ENCODE results near the gene RUNX2.
"Not testable (repeated sequence)": the region's sequence is repeated elsewhere in the genome, so short reads cannot be mapped to it uniquely, and the experiment has no call there.

The RUNX2 gene

DNA sequence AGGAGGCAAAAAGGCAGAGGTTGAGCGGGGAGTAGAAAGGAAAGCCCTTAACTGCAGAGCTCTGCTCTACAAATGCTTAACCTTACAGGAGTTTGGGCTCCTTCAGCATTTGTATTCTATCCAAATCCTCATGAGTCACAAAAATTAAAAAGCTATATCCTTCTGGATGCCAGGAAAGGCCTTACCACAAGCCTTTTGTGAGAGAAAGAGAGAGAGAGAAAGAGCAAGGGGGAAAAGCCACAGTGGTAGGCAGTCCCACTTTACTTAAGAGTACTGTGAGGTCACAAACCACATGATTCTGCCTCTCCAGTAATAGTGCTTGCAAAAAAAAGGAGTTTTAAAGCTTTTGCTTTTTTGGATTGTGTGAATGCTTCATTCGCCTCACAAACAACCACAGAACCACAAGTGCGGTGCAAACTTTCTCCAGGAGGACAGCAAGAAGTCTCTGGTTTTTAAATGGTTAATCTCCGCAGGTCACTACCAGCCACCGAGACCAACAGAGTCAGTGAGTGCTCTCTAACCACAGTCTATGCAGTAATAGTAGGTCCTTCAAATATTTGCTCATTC lies at the start of gene RUNX2:
RUNX2 (plus strand) TSS at position 375 of the 567 bp plus-strand sequence. CDS start 397 bp downstream, outside the sequence.
- DNase-seq (ENCODE audit: low spot score) = no peak

DNA sequence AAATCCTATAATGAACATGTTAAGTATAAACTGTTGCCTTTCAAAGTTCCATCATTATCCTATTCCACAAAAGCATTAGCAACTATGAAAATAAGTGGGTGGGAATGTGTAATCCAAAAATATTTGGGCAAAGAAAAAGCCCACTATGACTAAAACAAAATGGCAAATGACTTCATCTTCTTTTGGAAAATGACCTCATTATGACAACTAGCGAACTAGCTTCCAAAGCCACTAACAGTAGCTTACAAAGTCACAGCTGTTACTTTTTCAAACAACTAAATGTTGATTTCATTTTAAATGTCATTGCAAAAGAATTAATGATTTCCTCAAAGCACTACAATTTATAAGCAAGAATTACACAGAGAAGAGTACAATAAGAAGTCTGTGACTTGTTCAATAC lies 49.8 kb upstream of the RUNX2 start:
- DNase-seq (ENCODE audit: low spot score) = no peak

GRCh38 chr6:45286707-45287106 lies 41.4 kb upstream of the RUNX2 start:
- not testable (repeated sequence) for DNase-seq (ENCODE audit: low spot score)

- DNase-seq (ENCODE audit: low spot score) = no peak
These were observed 38.2 kb upstream of the RUNX2 start for GRCh38 chr6:45289751-45290514.

DNA sequence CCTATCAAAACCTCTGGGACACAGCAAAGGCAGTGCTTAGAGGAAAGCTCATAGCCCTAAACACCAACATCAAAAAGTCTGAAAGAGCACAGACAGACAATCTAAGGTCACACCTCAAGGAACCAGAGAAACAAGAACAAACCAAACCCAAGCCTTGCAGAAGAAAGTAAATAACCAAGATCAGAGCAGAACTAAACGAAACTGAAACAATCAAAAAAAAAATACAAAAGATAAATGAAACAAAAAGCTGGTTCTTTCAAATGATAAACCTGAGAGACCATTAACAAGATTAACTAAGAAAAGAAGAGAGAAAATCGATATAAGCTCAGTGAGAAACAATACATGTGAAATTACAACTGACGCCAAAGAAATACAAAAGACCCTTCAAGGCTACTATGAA lies 34.8 kb upstream of the RUNX2 start:
- no peak for DNase-seq (ENCODE audit: low spot score)

DNA sequence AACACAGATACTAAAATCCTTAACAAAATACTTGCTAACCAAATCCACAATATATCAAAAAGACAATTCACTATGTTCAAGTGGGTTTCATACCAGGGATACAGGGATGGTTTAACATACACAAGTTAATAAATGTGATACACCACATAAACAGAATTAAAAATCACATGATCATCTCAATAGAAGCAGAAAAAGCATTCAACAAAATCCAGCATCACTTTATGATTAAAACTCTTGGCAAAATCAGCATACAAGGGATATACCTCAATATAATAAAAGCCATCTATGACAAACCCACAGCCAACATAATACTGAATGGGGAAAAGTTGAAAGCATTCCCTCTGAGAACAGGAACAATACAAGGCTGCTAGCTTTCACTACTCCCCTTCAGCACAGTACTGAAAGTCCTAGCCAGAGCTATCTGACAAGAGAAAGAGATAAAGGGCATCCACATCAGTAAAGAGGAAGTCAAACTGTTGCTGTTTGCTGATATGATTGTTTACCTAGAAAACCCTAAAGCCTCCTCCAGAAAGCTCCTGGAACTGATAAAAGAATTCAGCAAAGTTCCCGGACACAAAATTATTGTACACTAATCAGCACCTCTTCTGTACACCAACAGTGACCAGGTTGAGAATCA lies 33.9 kb upstream of the RUNX2 start:
- not testable (repeated sequence) for DNase-seq (ENCODE audit: low spot score)

GRCh38 chr6:45297320-45297719 lies 30.8 kb upstream of the RUNX2 start:
- DNase-seq (ENCODE audit: low spot score) = no peak

GRCh38 chr6:45299096-45299581 lies 29.0 kb upstream of the RUNX2 start:
- DNase-seq (ENCODE audit: low spot score) = no peak

DNA sequence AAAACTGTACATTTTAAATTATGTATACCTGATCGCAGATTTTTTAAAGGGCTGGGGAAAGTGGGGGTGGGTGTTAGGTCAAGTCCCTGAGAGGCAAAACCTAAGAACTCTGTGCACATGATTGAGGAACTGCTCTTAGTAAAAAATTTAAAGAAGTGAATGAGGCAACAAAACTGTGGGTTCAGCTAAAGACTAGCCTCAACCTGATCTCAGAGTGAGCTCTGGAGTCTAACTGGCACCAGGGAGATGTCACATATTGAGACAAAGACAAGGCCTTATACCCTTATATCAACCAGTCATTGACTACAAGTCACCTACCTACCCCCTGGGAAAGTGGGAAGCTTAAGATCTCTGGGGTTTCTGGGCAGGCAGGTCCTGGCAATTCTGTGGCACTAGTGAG lies 27.4 kb upstream of the RUNX2 start:
- no peak for DNase-seq (ENCODE audit: low spot score)

DNA sequence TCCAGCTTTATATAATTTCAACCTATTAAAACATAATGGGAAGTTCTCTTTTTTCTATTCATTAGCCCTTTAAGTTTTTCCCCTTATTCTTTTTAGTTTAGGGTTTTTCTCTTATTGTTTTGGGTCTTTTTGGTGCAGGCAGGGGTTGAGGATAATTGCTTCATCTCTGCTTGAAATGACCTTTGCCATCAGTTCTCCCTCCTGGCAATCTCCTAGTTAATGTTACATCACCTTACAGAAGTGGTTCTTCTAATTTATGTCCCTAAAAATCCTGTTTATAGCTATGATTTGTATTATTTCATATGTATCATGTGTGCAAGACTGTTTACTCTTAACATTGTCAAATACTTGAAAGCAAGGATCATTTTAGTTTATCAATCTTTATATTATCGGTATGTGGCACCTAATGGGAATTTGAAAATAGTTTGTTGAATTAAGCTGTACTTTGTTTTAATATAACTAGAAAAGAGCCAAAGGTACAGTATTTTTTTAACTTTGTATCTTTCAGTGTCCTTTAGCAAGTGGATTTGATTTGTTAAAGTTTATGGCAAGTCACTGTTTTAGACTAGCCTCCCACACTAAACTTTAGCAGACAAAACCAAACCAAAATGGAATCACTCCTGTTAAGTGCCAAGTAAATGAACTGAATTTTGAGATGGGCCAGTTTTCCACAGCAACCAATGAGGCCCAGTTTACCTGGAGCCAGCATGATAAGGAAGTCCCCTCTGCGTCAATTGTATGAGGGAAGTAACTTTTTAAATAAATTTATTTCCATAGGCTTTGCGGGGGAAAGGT lies 26.6 kb upstream of the RUNX2 start:
- no peak for DNase-seq (ENCODE audit: low spot score)

- DNase-seq (ENCODE audit: low spot score) = no peak
These were observed 25.3 kb upstream of the RUNX2 start for GRCh38 chr6:45302832-45303231.

- DNase-seq (ENCODE audit: low spot score) = no peak
These were observed 22.6 kb upstream of the RUNX2 start for GRCh38 chr6:45305546-45305945.

GRCh38 chr6:45310118-45310788 lies 17.9 kb upstream of the RUNX2 start:
- DNase-seq (ENCODE audit: low spot score) = no peak

DNA sequence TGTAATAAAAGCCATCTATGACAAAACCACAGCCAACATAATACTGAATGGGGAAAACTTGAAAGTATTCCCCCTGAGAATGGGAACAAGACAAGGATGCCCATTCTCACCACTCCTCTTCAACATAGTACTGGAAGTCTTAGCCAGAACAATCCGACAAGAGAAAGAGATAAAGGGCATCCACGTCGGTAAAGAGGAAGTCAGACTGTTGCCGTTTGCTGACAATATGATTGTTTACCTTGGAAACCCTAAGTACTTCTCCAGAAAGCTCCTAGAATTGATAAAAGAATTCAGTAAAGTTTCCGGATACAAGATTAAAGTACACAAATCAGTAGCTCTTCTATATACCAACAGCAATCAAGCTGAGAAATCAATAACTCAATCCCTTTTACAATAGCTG lies 14.0 kb upstream of the RUNX2 start:
- no peak for DNase-seq (ENCODE audit: low spot score)

- DNase-seq (ENCODE audit: low spot score) = no peak
These were observed 7.8 kb upstream of the RUNX2 start for GRCh38 chr6:45320349-45320748.

- DNase-seq (ENCODE audit: low spot score) = no peak
These were observed 4.4 kb upstream of the RUNX2 start for GRCh38 chr6:45323656-45324224.

DNA sequence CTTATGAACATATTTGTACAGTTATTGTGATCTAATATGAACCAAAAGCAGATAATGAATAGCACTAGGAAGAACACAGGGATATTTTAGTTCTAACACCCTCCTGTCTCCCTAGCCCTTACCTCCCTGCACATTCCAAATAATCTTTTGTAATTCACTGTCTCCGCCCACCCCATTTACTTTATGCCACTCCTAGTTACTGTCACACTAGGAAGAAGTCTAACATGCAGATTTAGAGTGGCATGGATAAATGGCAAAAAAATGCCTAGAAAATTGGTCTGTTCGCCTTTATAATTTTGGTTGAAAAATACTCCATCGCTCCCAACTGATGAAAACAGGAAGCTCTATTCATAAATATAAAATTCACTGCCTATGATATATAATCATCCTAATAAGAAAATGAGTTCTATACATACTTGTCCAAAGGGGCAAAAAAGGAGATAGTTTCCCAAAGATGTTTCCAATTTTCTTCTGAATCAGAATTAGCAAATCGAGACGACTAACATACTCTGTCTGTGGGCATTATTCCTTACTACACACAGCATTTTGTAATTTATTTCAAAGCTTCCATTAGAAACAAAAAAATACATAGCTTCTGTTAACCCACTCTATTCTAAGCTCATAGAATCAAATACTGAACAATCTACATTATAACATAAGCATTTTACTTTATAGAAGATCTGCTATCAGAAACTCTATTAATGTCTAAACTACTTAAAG lies 1.3 kb upstream of the RUNX2 start:
- no peak for DNase-seq (ENCODE audit: low spot score)

DNA sequence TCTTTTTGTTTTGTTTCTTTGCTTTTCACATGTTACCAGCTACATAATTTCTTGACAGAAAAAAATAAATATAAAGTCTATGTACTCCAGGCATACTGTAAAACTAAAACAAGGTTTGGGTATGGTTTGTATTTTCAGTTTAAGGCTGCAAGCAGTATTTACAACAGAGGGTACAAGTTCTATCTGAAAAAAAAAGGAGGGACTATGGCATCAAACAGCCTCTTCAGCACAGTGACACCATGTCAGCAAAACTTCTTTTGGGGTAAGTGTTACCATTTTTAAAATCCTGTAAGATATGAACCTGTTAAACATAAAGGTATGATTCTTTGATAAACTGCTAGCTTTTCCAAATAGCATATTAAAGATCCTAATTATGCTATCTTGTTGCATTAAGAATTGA lies 393 bp downstream of the RUNX2 start:
- DNase-seq (ENCODE audit: low spot score) = no peak

- DNase-seq (ENCODE audit: low spot score) = no peak
These were observed 16.8 kb downstream of the RUNX2 start for GRCh38 chr6:45344900-45345299.

DNA sequence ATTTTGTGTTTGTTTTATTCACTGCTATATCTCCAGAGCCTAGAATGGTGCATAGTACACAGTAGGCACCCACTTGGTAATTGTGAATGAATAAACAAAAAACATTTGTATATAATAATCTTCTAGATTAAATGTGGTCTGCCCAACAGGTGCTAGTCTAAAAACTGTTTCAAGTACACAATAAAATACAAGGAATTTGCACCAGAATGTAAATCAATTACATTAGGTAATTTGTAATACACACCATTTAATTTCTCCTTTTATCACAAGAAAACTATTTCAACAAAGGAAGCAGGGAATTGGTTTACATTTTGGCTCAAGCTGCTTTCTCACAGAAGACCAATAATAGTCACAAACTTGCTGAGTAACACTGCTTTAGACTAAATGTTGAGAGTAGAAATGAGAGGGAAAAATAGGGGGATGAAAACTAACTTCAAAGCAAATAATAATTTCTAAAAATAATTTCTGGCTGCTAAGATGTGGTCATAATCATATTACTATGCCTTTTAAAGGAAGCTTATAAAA lies 22.1 kb downstream of the RUNX2 start:
- no peak for DNase-seq (ENCODE audit: low spot score)

DNA sequence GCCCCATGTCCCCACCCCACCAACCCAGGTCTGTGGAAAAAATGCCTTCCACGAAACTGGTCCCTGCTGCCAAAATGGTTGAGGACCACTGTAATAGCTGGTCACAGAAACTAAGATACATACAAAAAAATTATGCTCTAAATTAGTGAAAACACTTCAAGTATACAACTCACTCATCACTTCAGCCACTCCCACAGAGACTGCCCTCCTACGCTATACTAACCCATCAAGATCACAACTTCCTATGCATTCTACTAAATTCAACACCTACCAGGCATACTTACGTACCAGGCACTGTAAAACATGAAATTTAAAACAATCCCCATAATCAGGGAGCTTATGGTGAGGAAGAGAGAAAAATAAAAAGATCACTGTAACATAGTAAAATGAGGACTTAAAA lies 22.9 kb downstream of the RUNX2 start:
- DNase-seq (ENCODE audit: low spot score) = no peak

Measured in germinal center (tissue), 1 donor.